HCT116 (cell line): ENCODE data around the gene HMX3.

Experiments
- POLR2AphosphoS5 ChIP-seq: IDR thresholded peaks from 2 replicates; pipeline ENCODE4 v1.6.1; 2011; ENCODE audit warnings: mild to moderate bottlenecking, low read depth, low read length, moderate library complexity
- YY1 ChIP-seq: IDR thresholded peaks from 2 replicates; pipeline ENCODE4 v1.6.1; 2011; ENCODE audit warnings: low read length, low read depth, moderate library complexity, mild to moderate bottlenecking; ENCODE audit not compliant: insufficient replicate concordance; ENCODE audit errors: extremely low read depth
- ZFX ChIP-seq: fragments of 450-650 bp; IDR thresholded peaks from 2 replicates; pipeline ENCODE4 v1.6.1; 2017
- TF ChIP-seq, protein P1 (sequence below), 3 experiments: fragments of 200-600 bp in 1 of 3; sonication (generic) in 1 of 3; IDR thresholded peaks in 2 of 3; conservative IDR thresholded peaks in 1 of 3; 2 replicates each; pipeline ENCODE4 v1.5.1; 2012 to 2017; ENCODE audit warnings: low read depth in 2 of 3, low read length in 2 of 3, antibody characterized with exemption in 1 of 3, borderline replicate concordance in 1 of 3, control low read depth in 1 of 3, mild to moderate bottlenecking in 1 of 3, mixed read lengths in 1 of 3, mixed run types in 1 of 3, moderate library complexity in 1 of 3; ENCODE audit not compliant: insufficient read depth in 1 of 3

DNA sequence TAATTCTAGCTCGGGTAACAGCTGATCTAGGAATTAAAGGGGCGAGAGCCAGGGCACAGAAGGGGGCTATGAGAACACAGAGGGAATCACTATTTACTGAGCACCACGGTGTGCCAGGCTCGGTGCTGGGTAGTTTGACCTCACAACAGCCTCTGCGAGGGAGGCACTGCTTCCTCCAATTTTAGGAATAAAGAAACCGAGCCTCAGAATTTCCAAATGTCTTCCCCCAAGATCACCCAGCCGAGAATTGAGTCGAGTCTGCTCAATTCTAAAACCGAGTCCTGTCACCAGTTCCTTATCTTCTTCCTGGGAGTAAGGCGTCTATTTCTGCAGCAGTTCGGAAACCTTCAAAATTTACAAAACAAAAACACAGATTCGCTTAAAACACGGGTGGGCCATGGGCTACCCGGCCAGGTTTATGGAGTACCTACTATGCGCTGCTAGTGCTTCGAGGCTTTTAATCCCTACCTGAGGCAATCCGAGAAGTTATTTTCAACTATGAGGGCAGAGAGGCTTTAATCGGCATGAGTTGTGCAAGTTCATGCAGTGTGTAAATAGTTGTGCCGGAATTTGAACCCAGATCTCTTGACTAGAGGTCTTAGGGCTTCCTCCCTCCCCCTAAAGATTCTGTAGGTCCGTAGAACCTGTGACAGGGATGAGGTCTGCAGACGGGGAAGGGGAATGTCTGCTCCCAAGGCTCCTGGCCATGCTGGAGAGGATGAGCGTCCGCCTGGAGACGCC, 11.3 kb downstream of the HMX3 start:
- TF ChIP-seq, protein P1, sequence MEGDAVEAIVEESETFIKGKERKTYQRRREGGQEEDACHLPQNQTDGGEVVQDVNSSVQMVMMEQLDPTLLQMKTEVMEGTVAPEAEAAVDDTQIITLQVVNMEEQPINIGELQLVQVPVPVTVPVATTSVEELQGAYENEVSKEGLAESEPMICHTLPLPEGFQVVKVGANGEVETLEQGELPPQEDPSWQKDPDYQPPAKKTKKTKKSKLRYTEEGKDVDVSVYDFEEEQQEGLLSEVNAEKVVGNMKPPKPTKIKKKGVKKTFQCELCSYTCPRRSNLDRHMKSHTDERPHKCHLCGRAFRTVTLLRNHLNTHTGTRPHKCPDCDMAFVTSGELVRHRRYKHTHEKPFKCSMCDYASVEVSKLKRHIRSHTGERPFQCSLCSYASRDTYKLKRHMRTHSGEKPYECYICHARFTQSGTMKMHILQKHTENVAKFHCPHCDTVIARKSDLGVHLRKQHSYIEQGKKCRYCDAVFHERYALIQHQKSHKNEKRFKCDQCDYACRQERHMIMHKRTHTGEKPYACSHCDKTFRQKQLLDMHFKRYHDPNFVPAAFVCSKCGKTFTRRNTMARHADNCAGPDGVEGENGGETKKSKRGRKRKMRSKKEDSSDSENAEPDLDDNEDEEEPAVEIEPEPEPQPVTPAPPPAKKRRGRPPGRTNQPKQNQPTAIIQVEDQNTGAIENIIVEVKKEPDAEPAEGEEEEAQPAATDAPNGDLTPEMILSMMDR (IDR thresholded peaks at IDR 0.05 in 2 of 3, conservative IDR thresholded peaks at IDR 0.05 in 1 of 3; ENCODE audit: borderline replicate concordance in 1 of 3, insufficient read depth in 1 of 3, low read depth in 2 of 3, low read length in 2 of 3): no peak
- TF ChIP-seq POLR2AphosphoS5 (no peak), ZFX (no peak), YY1 (no peak)
